ENCODE data around the gene ABCB7.
"Not testable (repeated sequence)": the region's sequence is repeated elsewhere in the genome, so short reads cannot be mapped to it uniquely, and the experiment has no call there.

ABCB7 gene

DNA sequence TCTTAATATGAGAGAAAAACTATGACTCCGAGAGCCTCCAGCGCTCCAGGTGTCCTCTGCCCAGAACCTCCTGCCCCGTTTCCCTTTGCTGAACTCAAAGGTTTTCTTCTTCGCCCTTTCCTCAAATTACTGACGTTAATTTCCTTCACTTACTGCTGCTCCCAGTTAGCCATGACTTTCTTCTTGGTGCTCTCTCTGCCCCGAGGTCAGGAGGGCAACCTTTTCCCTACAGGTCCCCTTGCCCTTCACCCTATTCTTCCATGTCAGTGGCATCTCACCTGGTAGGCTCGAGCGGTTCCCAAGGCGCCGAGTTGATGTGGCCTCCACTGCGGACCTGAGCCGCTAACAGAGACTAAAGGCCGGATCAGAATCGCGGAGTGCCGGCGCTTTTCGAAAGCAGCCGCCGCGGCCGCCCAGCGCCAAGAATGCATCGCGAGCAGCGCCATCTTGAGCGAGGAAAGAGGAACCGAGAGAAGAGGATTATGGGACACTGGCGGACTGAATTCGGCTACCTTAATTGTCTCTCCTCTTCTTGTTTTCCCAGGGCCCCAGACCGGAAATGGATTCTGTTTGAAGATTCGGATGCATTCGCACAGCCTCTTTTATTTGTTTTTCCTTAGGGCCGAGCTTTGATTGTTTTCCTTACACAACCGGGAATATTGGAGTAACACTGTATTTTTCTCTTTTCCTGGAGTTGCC lies at the start of gene ABCB7:
ABCB7 (minus strand) TSS at position 457 of the 699 bp plus-strand sequence; CDS start at position 446, 11 bp downstream.
- TF ChIP-seq, protein P1, sequence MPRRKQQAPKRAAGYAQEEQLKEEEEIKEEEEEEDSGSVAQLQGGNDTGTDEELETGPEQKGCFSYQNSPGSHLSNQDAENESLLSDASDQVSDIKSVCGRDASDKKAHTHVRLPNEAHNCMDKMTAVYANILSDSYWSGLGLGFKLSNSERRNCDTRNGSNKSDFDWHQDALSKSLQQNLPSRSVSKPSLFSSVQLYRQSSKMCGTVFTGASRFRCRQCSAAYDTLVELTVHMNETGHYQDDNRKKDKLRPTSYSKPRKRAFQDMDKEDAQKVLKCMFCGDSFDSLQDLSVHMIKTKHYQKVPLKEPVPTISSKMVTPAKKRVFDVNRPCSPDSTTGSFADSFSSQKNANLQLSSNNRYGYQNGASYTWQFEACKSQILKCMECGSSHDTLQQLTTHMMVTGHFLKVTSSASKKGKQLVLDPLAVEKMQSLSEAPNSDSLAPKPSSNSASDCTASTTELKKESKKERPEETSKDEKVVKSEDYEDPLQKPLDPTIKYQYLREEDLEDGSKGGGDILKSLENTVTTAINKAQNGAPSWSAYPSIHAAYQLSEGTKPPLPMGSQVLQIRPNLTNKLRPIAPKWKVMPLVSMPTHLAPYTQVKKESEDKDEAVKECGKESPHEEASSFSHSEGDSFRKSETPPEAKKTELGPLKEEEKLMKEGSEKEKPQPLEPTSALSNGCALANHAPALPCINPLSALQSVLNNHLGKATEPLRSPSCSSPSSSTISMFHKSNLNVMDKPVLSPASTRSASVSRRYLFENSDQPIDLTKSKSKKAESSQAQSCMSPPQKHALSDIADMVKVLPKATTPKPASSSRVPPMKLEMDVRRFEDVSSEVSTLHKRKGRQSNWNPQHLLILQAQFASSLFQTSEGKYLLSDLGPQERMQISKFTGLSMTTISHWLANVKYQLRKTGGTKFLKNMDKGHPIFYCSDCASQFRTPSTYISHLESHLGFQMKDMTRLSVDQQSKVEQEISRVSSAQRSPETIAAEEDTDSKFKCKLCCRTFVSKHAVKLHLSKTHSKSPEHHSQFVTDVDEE (CRISPR knock-in tag; IDR thresholded peaks at IDR 0.05): 0 out of 2 replicates have a peak, but pooled peaks have one; percentile 12
- TF ChIP-seq ZFP30 (CRISPR knock-in tag; IDR thresholded peaks at IDR 0.05): no peak
- peak; percentile 99 for ATAC-seq

DNA sequence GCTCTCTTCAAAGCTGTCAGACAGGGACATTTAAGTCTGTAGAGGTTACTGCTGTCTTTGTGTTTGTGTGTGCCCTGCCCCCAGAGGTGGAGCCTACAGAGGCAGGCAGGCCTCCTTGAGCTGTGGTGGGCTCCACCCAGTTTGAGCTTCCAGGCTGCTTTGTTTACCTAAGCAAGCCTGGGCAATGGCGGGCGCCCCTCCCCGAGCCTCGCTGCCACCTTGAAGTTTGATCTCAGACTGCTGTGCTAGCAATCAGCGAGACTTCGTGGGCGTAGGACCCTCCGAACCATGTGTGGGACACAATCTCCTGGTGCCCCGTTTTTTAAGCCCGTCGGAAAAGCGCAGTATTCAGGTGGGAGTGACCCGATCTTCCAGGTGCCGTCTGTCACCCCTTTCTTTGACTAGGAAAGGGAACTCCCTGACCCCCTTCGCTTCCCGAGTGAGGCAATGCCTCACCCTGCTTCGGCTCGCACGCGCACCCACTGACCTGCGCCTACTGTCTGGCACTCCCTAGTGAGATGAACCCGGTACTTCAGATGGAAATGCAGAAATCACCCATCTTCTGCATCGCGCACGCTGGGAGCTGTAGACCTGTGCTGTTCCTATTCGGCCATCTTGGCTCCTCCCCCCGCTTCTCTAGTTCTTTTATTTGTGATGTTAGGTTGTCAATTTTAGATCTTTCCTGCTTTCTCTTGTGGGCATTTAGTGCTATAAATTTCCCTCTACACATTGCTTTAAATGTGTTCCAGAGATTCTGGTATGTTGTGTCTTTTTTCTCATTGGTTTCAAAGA lies 32.5 kb upstream of the ABCB7 start:
- not testable (repeated sequence) for ATAC-seq

DNA sequence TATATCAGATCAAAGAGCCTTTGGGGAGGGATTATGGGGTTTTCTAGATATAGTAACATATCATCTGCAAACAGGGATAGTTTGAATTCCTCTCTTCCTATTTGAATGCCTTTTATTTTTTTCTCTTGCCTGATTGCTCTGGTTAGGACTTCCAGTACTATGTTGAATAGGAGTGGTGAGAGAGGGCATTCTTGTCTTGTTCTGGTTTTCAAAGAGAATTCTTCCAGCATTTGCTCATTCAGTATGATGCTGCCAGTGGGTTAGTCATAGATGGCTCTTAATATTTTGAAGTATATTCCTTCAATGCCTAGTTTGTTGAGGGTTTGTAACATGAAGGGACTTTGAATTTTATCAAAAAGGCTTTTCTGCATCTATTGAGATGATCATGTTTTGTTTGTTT lies 25.6 kb upstream of the ABCB7 start:
- TF ChIP-seq SNAI2 (CRISPR knock-in tag; IDR thresholded peaks at IDR 0.05): no peak
- no peak for TF ChIP-seq ZC3H10 (CRISPR knock-in tag; IDR thresholded peaks at IDR 0.05)
- TF ChIP-seq ZNF8 (CRISPR knock-in tag; IDR thresholded peaks at IDR 0.05): no peak
- no peak for TF ChIP-seq ZNF565 (CRISPR knock-in tag; conservative IDR thresholded peaks at IDR 0.05; ENCODE audit: low read depth)
- TF ChIP-seq, protein P2, sequence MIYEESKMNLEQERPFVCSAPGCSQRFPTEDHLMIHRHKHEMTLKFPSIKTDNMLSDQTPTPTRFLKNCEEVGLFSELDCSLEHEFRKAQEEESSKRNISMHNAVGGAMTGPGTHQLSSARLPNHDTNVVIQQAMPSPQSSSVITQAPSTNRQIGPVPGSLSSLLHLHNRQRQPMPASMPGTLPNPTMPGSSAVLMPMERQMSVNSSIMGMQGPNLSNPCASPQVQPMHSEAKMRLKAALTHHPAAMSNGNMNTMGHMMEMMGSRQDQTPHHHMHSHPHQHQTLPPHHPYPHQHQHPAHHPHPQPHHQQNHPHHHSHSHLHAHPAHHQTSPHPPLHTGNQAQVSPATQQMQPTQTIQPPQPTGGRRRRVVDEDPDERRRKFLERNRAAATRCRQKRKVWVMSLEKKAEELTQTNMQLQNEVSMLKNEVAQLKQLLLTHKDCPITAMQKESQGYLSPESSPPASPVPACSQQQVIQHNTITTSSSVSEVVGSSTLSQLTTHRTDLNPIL (CRISPR knock-in tag; IDR thresholded peaks at IDR 0.05; ENCODE audit: low read depth): no peak
- no peak for TF ChIP-seq CSDC2 (CRISPR knock-in tag; IDR thresholded peaks at IDR 0.05)
- ATAC-seq: no peak

DNA sequence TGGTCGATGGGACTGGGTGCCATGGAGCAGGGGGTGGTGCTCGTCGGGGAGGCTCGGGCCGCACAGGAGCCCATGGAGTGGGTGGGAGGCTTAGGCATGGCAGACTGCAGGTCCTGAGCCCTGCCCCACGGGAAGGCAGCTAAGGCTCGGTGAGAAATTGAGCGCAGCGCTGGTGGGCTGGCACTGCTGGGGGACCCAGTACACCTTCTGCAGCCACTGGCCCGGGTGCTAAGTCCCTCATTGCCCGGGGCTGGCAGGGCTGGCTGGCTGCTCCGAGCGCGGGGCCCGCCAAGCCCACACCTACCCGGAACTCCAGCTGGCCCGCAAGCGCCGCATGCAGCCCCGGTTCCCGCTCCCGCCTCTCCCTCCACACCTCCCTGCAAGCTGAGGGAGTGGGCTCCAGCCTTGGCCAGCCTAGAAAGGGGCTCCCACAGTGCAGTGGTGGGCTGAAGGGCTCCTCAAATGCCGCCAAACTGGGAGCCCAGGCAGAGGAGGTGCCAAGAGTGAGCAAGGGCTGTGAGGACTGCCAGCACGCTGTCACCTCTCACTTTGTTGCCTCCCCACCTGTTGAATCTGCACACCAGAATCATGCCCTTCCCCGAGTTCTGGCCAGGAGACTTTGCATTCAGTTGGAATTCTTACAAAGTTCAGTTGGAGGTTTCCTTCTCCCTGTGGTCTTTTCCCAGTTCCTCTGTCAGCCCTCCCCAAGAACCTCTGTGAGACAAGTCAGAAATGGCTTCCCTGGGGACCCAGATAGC lies 23.6 kb upstream of the ABCB7 start:
- not testable (repeated sequence) for ATAC-seq

DNA sequence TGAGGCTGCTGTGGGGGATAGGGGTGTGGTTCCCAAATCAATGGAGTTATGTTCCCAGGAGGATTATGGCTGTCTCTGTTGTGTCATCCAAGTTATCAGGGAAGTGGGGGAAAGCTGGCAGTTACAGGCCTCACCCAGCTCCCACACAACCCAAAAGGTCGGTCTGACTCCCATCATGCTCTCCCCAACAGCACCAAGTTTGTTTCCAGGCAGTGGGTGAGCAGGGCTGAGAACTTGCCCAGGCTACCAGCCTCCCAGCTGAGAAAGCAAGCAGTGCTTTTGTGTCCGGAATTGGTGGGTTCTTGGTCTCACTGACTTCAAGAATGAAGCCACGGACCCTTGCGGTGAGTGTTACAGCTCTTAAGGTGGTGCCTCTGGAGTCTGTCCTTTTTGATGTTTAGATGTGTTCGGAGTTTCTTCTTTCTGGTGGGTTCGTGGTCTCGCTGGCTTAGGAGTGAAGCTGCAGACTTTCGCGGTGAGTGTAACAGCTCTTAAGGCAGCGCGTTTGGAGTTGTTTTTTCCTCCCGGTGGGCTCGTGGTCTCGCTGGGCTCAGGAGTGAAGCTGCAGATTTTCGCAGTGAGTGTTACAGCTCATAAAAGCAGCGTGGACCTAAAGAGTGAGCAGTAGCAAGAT lies 16.3 kb upstream of the ABCB7 start:
- not testable (repeated sequence) for ATAC-seq

DNA sequence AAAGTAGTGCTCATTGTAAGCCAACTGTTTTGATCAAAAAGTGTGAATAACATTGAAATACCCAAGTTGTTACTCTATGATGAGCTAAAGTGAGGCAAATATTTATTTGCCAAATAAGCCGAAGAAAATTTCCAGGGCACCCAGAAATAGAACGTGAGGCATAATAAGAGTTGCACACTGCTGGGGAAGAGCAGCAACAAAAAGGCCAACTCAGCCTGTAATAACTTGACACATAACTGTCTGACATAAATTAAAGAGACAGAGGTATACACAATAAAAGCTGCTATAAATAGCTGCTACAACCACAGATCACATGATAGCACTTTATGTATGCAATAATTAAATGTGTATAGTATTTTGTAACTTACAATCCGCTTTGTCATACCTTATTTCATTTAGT lies 2.0 kb upstream of the ABCB7 start:
- TF ChIP-seq ZNF70 (CRISPR knock-in tag; IDR thresholded peaks at IDR 0.05) (no peak), ZFP3 (CRISPR knock-in tag; IDR thresholded peaks at IDR 0.05) (no peak), ISL1 (CRISPR knock-in tag; IDR thresholded peaks at IDR 0.05) (no peak), ESRRG (CRISPR knock-in tag; IDR thresholded peaks at IDR 0.05) (no peak), ZFP30 (CRISPR knock-in tag; IDR thresholded peaks at IDR 0.05) (no peak), TOX (CRISPR knock-in tag; IDR thresholded peaks at IDR 0.05; ENCODE audit: borderline replicate concordance) (no peak), ARNTL (CRISPR knock-in tag; IDR thresholded peaks at IDR 0.05; ENCODE audit: borderline replicate concordance, low read depth) (no peak), SNAI2 (CRISPR knock-in tag; IDR thresholded peaks at IDR 0.05) (no peak), ZNF565 (CRISPR knock-in tag; conservative IDR thresholded peaks at IDR 0.05; ENCODE audit: low read depth) (no peak), GLIS3 (CRISPR knock-in tag; IDR thresholded peaks at IDR 0.05) (no peak), OSR1 (CRISPR knock-in tag; IDR thresholded peaks at IDR 0.05) (no peak), CSDC2 (CRISPR knock-in tag; IDR thresholded peaks at IDR 0.05) (no peak), TCF4 (CRISPR knock-in tag; IDR thresholded peaks at IDR 0.05; ENCODE audit: borderline replicate concordance) (no peak), RARB (CRISPR knock-in tag; IDR thresholded peaks at IDR 0.05) (no peak), PPARA (CRISPR knock-in tag; IDR thresholded peaks at IDR 0.05; ENCODE audit: borderline replicate concordance) (no peak)
- TF ChIP-seq, protein P3, sequence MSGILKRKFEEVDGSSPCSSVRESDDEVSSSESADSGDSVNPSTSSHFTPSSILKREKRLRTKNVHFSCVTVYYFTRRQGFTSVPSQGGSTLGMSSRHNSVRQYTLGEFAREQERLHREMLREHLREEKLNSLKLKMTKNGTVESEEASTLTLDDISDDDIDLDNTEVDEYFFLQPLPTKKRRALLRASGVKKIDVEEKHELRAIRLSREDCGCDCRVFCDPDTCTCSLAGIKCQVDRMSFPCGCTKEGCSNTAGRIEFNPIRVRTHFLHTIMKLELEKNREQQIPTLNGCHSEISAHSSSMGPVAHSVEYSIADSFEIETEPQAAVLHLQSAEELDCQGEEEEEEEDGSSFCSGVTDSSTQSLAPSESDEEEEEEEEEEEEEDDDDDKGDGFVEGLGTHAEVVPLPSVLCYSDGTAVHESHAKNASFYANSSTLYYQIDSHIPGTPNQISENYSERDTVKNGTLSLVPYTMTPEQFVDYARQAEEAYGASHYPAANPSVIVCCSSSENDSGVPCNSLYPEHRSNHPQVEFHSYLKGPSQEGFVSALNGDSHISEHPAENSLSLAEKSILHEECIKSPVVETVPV (CRISPR knock-in tag; IDR thresholded peaks at IDR 0.05): no peak
- TF ChIP-seq, protein P4, sequence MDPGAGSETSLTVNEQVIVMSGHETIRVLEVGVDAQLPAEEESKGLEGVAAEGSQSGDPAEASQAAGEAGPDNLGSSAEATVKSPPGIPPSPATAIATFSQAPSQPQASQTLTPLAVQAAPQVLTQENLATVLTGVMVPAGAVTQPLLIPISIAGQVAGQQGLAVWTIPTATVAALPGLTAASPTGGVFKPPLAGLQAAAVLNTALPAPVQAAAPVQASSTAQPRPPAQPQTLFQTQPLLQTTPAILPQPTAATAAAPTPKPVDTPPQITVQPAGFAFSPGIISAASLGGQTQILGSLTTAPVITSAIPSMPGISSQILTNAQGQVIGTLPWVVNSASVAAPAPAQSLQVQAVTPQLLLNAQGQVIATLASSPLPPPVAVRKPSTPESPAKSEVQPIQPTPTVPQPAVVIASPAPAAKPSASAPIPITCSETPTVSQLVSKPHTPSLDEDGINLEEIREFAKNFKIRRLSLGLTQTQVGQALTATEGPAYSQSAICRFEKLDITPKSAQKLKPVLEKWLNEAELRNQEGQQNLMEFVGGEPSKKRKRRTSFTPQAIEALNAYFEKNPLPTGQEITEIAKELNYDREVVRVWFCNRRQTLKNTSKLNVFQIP (CRISPR knock-in tag; IDR thresholded peaks at IDR 0.05; ENCODE audit: borderline replicate concordance, low read depth): no peak
- no peak for ATAC-seq

Measured in SK-N-SH treated with all-trans-retinoic acid at 6 μM for 48 hours (cell line).